PFSK-1 (cell line): Measurements from ENCODE around the gene FOXO3.

Experiments
- FOXP2 ChIP-seq: optimal IDR thresholded peaks from 2 replicates; pipeline ENCODE3; 2011; ENCODE audit warnings: borderline replicate concordance, control low read depth, inconsistent platforms; ENCODE audit not compliant: insufficient read depth; ENCODE audit errors: extremely low read length, extremely low read depth
- POLR2AphosphoS5 ChIP-seq: IDR thresholded peaks from 2 replicates; pipeline ENCODE4 v1.6.1; 2012; ENCODE audit warnings: low read depth, mild to moderate bottlenecking, control low read depth, low read length, moderate library complexity
- SIN3A ChIP-seq: IDR thresholded peaks from 2 replicates; pipeline ENCODE4 v1.6.1; 2012; ENCODE audit warnings: mild to moderate bottlenecking, low read length, moderate library complexity, borderline replicate concordance; ENCODE audit not compliant: insufficient read depth
- TAF1 ChIP-seq: IDR thresholded peaks from 2 replicates; pipeline ENCODE4 v1.6.1; 2012; ENCODE audit warnings: low read length, control low read depth, borderline replicate concordance; ENCODE audit not compliant: insufficient read depth
- TF ChIP-seq, protein P1 (sequence below), 2 experiments: IDR thresholded peaks; 2 replicates each; pipeline versions ENCODE4 v1.6.1 to v1.8.0; 2011 to 2012; ENCODE audit warnings: low read depth in 2 of 2, low read length in 2 of 2, control low read depth in 1 of 2, inconsistent platforms in 1 of 2, mild to moderate bottlenecking in 1 of 2, moderate library complexity in 1 of 2; ENCODE audit not compliant: insufficient read depth in 1 of 2

Gene FOXO3

DNA sequence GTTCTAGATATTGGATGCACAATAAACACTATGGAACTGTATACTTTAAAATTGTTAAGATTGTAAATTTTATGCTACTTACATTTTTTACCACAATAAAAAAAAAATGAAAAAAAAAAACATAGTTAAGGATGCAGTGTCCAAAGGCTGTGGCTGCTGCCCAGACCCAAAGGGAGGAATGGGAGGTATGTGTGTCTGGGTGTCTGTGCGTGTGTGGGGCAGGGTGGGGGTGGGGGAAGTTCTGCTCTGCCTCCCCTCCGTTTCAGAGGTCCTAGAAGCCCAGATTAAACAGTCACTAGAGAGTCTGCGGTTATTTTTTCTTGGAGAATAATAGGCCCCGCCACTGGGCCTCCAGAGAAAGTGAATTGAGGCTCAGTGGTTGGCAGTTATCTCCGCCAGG is 151.1 kb downstream of the FOXO3 start:
- no peak for TF ChIP-seq POLR2AphosphoS5
- TF ChIP-seq FOXP2: no peak
- TF ChIP-seq, protein P1, sequence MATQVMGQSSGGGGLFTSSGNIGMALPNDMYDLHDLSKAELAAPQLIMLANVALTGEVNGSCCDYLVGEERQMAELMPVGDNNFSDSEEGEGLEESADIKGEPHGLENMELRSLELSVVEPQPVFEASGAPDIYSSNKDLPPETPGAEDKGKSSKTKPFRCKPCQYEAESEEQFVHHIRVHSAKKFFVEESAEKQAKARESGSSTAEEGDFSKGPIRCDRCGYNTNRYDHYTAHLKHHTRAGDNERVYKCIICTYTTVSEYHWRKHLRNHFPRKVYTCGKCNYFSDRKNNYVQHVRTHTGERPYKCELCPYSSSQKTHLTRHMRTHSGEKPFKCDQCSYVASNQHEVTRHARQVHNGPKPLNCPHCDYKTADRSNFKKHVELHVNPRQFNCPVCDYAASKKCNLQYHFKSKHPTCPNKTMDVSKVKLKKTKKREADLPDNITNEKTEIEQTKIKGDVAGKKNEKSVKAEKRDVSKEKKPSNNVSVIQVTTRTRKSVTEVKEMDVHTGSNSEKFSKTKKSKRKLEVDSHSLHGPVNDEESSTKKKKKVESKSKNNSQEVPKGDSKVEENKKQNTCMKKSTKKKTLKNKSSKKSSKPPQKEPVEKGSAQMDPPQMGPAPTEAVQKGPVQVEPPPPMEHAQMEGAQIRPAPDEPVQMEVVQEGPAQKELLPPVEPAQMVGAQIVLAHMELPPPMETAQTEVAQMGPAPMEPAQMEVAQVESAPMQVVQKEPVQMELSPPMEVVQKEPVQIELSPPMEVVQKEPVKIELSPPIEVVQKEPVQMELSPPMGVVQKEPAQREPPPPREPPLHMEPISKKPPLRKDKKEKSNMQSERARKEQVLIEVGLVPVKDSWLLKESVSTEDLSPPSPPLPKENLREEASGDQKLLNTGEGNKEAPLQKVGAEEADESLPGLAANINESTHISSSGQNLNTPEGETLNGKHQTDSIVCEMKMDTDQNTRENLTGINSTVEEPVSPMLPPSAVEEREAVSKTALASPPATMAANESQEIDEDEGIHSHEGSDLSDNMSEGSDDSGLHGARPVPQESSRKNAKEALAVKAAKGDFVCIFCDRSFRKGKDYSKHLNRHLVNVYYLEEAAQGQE (IDR thresholded peaks at IDR 0.05; ENCODE audit: insufficient read depth in 1 of 2, low read depth in 2 of 2, low read length in 2 of 2): no peak
- no peak for TF ChIP-seq SIN3A
- TF ChIP-seq TAF1: no peak

DNA sequence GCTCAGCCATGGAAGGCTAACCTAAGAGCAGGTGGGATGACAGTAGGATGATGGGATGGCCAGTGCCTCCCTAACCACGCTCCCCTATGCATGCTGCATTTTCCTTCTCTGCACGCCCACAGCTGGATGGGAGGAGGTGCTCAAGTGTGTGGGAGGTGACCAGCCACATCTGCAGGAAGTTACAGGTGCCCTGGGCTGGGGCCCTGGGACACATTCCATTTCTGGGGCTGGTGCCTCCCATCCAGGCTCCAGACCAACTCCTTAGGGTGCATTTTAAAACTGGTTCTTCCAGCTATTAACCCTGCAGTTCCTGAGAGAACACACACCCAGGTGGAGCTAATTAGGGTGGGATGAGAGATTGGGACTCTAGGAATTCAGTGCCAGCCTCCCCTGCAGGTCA is 152.2 kb downstream of the FOXO3 start:
- TF ChIP-seq FOXP2 (no peak), SIN3A (no peak), POLR2AphosphoS5 (no peak), TAF1 (no peak)
- TF ChIP-seq, protein P1 (IDR thresholded peaks at IDR 0.05; ENCODE audit: insufficient read depth in 1 of 2, low read depth in 2 of 2, low read length in 2 of 2): no peak

DNA sequence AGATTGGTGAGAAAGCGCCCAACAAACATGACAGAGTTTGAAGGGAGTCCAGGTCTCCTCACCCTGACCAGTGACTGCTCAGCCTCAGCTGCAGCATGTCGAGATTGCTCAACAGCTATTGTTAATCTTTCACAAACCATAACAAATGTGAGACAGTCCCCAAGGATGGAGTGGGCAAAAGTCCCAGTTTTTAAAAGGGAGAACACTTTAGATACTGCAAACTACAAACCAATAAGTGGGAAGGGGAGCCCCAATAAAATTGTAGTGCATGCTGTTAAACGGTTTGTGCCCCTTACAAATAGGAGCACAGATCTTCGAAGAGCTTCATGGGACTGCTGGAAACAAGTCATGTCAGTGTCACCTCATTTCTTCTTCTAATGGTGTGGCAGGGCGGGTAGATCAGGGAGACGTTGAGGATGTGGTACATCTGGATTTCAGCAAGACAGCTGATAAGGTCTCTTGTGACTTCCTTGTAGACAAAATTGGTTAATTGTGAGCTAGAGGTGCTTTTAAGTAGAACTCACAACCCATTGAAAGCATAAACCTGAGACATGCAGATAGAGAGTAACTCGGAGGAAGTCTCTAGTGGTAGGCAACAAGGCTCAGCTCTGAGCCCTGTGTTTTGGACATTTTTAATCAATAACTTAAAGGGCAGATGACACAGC is 153.5 kb downstream of the FOXO3 start:
- no peak for TF ChIP-seq SIN3A
- no peak for TF ChIP-seq FOXP2
- TF ChIP-seq, protein P1 (IDR thresholded peaks at IDR 0.05; ENCODE audit: insufficient read depth in 1 of 2, low read depth in 2 of 2, low read length in 2 of 2): no peak
- TF ChIP-seq POLR2AphosphoS5: no peak
- TF ChIP-seq TAF1: no peak

DNA sequence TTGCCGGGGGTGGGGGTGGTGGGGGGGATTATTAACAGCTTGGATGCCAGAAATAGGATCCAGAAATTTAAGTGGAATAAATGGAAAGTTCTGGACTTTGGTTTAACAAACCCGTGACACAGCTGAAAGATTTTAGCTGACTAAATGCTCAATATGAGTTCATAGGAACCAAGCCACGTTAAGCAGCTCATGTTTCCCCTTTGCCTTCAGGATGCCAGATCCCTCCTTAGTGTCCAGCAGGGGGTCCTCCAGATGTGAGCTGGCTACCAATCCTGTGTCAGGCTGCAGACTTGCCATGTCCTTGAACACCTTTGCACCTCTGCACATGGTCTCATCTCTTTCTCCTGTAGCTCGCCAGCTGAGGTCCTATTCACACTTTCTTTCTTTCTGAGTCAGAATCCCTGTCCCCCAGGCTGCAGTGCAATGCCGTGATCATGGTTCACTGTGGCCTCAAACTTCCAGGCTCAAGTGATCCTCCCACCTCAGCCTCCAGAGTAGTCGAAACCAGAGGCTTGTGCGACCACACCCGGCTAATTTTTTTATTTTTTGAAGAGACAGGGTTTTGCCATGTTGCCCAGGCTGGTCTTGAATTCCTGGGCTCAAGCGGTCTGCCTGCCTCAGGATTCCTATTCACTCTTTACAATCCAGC is 154.2 kb downstream of the FOXO3 start:
- TF ChIP-seq SIN3A (no peak), POLR2AphosphoS5 (no peak), FOXP2 (no peak), TAF1 (no peak)
- TF ChIP-seq, protein P1 (IDR thresholded peaks at IDR 0.05; ENCODE audit: insufficient read depth in 1 of 2, low read depth in 2 of 2, low read length in 2 of 2): no peak
